DMS79 treated with DMSO at 0.1 percent for 48 hours (cell line): ENCODE measurements around the gene TNS3.

ENCODE experiments used
- DNase-seq: peaks from one replicate; lab custom pipeline; 2025; lab: John Stamatoyannopoulos, UW

Gene TNS3

DNA sequence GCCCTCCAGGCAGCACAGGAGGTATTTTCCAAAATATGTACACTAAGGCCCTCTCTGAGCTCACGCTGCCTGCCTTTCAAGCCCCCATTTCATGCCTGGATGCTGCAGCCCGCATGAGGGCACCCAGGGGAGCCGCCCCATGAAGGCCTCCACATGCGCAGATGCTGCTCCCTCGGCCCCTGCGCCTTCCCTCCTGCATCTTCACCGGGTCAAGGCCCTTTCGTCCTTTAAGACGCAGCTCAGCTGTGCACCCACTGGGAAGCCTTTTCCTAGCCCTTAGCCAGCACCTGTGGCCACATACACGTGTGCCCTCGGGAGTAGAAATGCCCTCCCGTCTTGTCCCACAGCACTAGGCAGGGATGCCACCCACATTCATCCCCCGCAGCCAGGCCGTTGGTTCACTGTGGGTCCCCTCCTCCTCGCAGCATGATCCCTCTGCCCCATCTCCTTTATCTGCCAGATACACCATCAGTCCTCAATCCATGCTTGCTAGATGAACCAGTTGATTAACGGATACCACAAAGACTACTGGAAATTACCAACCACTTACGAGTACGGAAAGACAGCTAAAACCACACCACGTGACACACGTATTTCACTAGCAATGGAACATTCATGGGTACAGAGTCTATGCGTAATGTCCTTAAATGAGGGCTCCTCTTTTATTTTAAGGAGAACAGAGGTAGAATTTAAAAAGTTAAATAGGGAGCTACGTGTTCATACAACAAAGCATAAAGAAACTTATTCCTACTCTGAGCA, 278.0 kb downstream of the TNS3 start:
- no peak for DNase-seq

DNA sequence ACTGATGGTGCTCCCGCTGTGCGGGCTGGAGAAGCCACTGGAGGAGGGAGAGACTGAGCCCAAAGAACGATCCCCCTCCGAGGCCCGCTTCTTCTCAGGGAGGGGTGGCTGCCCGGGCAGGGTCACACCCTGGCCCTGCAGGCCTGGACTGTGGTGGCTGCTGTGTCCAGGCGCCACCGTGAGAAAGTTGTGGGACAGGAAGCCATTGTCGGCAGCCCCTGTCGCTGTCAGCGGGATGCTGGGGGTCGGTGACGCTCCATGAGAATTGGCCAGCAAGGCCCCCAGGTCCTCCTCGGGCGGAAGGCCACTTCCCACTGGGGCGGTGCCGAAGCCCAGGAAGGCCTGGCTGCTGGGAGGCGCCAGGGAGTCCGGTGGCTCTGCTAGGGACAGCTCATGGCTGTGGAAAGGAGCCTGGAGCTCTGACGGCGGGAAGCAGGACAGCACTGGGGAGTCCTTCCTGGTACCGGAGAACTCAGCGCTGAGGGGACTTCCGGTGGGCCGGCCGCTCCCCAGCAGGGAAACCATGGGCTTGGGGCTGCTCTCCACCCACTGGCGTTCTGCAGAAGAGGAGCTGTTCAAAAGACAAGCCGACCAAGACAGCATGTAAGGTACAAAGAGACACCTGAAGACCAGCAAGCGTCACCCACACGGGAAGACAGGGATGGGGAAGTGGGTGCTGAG, 278.8 kb downstream of the TNS3 start:
- DNase-seq, result no peak

GRCh38 chr7:47302560-47302959, 279.4 kb downstream of the TNS3 start:
- no peak for DNase-seq

DNA sequence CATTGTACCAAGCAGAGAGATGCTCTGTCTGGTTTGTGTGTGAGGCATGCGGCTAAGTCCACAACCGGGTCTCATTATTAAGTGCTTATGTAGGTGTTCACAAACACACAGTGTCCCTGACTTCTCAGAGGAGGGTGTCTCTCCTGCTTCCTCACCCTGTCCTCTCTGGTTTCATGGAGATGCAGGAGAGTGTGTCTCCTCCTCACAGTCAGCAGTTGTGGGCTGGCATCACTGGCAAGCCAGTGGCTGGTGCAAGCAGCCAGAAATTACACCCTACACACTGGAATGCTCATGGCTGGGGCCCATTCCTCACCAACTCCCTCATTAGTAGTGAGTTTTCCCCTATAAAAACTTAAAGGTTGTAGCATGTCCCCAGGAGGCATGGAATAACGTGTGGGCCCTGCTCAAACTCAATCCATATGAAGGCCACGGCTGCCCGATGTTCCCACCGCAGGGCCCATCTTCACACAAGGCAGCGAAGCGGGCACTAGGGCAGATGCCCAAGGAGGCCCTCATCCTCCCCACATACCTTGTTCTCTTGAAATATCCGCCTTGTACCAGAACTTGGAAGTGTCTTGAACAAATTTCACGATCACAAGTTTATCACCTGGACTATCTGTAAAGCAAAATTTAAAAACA, 280.1 kb downstream of the TNS3 start:
- no peak for DNase-seq

- no peak for DNase-seq
These were observed 280.8 kb downstream of the TNS3 start for GRCh38 chr7:47301105-47301477.

- DNase-seq, result no peak
These were observed 281.3 kb downstream of the TNS3 start for GRCh38 chr7:47300472-47301104.

DNA sequence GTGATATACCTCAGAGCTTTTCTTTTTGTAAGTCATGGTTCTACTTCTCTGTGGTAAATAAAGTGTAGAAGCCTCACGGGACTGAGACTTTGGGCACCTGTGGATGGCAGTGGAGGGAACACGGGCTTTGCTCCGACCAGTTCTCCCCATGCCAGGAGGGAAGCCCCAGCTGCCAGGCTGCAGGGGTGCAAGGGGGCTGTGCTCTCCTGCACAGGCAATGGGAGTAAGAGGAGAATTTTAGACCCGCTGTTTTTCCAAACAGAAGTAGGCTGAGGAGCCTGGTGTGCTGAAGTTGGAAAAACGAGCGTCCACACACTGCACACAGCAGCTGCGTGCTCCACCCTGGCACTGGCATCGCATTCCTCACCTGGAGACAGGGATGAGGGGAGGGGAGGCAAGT, 282.4 kb downstream of the TNS3 start:
- DNase-seq, result no peak

- DNase-seq, result no peak
These were observed 283.3 kb downstream of the TNS3 start for GRCh38 chr7:47298636-47299035.

GRCh38 chr7:47297120-47297519, 284.8 kb downstream of the TNS3 start:
- no peak for DNase-seq

DNA sequence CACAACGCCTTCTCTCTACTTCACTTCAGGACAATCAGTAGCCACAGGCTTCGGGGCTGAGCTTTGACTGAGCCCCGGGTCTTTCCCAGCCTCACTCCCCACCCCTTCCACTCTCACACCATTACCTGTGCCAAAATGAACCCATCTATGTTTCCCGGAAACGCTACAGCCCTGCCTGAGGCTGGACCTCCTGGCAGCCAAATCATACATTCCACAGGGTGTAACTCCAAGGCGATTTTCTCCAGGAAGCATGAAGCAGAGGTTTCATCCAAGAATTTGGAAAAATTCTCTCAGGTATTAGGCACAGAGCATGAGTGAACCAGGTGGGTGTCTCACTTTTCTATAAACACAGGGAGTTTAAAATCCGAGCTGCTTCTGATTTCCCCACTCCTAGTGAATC, 286.3 kb downstream of the TNS3 start:
- no peak for DNase-seq

- no peak for DNase-seq
These were observed 287.2 kb downstream of the TNS3 start for GRCh38 chr7:47294556-47295222.

DNA sequence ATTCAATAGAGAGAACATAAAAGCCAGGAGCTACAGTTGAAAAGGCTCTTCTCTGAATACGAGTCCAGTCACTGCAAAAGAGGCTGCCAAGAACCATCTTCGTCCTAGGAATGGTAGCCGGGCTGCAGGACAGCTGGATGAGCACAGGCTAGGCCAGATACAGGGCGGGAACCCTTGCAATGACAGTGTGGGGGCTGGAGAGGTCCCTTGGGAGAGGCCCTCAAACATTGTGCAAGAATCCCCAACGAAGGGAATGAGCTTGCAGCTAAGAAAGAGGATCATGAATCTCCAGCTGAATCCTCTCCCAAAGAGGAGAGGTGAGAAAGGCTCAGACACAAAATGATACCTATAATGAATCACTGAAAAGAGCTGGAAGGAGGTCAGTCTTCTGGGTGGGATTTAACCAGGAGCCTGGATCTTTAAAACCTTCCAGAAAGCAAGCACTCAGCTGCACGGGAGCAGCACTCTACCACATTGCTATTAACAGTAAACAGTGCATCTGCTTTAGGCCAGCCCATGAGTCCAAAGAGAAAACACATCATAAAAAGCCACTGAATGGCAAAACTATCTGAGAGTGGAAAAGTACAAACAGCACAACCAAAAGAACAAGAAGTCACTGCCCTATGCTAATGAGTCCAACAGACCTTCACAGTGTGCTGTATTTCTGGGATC, 287.9 kb downstream of the TNS3 start:
- no peak for DNase-seq

DNA sequence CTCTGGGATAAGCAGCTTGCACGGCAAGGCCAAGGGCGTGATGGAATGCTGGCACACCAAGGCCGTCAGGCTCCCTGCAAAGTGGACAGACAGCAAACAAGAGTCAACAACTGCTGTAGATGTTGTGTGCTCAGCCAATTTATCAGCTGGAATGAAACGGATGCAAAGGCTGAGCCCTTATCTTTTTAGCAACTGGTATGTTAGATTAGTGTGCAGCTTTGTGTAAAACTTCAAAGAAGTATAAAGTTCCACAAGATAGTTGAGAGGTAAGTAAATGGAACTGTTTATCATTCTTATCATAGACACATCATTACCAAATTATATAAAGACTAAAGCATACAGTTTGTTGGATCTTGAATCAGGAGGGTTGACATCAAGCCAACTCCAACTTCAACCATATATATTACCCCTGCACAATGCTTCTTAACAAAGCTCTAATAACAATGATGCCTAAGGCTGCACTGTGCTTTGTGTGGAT, 289.0 kb downstream of the TNS3 start:
- DNase-seq, result no peak

DNA sequence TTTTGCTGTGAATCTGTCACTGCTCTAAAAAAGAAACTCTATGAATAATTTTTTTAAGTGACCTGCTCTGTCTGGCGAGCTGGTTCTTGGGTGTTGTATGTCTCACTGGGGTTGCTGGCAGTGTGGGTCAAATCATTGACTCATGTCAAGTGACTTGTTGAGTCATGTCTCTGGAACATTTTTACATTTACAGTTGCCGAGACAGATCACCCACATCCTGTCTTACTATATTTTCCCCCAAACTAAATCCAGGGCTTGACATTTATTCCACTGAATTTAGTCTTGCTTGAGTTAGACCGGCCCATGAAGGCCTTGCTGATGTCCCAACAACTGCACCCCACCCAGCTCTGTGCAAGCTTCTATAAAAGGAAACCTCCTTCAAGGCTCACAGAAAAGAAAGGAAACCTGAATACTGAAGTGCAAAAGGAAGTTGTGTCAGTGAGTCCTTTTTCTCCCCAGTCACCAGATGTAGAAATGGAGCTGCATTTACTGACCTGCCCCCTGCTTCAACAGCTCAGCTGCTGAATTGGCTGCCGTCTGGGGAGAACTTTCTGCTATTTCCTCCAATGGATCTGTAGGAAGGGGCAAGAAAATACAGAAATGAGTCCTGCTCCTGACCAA, 290.3 kb downstream of the TNS3 start:
- no peak for DNase-seq

DNA sequence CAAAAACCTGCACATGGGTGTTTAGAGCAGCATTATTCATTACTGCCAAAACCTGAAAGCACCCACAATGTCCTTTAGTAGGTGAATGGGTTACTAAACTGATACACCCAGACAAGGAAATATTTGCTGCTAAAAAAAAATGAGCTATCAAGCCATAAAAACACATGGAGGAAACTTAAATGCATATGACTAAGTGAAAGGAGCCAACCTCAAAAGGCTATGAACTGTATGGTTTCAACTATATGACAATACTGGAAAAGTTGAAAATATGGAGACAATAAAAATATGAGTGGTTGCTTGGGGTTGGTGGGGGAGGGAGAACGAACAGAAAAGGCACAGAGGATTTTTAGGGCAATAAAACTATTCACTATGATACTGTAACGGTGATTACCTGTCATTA, 291.0 kb downstream of the TNS3 start:
- no peak for DNase-seq

DNA sequence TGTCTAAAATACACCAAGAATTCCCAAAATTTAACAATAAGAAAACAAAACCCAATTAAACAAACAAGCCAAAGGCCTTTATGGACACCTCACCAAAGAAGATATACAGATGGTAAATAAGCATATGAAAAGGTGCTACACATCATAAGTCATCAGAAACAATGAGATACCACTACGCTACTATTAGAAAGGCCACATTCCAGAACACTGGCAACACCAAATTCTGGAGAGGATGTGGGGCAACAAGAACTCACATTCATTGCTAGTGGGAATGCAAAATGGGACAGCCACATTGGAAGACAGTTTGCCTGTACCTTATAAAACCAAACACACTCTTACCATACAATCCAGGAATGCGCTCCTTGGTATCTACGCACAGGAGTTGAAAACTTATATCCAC, 291.4 kb downstream of the TNS3 start:
- DNase-seq, result no peak

GRCh38 chr7:47288060-47288459, 293.9 kb downstream of the TNS3 start:
- DNase-seq, result no peak

- DNase-seq, result no peak
These were observed 295.9 kb downstream of the TNS3 start for GRCh38 chr7:47285860-47286491.

DNA sequence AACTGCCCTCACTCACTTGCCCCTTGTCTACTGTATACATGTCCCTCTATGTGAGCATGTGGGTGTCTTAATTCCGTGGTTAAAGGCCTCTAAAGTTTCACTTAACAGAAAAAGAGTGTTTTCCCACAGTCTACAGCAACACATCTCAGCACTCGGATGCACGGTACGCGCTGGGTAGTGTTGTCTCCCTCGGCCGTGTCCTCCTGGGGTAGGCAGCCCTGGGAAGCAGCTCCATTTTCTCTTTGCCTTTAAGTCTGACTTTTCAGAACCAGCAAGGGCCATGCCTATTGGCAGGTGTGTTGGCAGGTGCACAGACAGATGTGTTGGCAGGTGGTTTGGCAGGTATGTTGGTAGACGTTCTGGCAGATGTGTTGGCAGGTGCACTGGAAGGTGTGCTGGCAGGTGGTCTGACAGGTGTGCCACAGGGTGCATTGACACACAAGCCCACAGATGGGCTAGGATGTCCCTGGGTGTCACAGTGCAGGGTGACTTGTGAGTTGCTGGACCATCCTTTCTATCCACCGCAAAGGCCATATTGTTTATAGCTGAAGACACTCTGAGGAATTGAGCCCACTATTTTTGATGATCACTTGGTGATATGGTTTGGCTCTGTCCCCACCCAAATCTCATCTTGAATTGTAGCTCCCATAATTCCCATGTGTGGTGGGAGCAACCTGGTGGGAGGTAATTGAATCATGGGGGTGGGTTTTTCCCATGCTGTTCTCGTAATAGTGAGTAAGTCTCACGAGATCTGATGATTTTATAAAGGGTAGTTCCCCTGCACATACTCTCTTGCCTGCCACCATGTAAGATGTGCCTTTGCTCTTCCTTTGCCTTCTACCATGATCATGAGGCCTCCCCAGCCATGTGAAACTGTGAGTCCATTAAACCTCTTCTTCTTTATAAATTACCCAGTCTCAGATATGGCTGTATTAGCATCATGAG, 296.9 kb downstream of the TNS3 start:
- DNase-seq, result no peak
